GM12878 (cell line): ENCODE measurements around the gene TRAPPC2B. TPM values are rescaled to one million over a fixed set of nuclear protein-coding genes. Genes with fewer than 3 reads are reported as not detected.

Experiments used
- BHLHE40 ChIP-seq, 2 experiments: fragments of 450-650 bp in 1 of 2; IDR thresholded peaks; 2 replicates each; pipeline ENCODE4 v1.6.1; 2011 to 2017; ENCODE audit warnings: low read depth in 2 of 2, borderline replicate concordance in 1 of 2, improper control_type of control experiment in 1 of 2, low read length in 1 of 2, mild to moderate bottlenecking in 1 of 2
- CBFB ChIP-seq: IDR thresholded peaks from 2 replicates; pipeline ENCODE4 v1.6.1; 2016; ENCODE audit warnings: antibody characterized with exemption, low read depth
- CEBPB ChIP-seq, 2 experiments: fragments of 150-350 bp in 1 of 2; IDR thresholded peaks; 2 replicates each; pipeline ENCODE4 v1.6.1; 2012 to 2014; ENCODE audit warnings: low read depth in 2 of 2, low read length in 2 of 2, borderline replicate concordance in 1 of 2, inconsistent platforms in 1 of 2
- DPF2 ChIP-seq: fragments of 450-650 bp; IDR thresholded peaks from 2 replicates; pipeline ENCODE4 v1.6.1; 2017; ENCODE audit warnings: mild to moderate bottlenecking
- EED ChIP-seq: sonication (generic); IDR thresholded peaks from 2 replicates; pipeline ENCODE4 v1.6.1; 2016; ENCODE audit warnings: antibody characterized with exemption, low read depth
- IKZF1 ChIP-seq: fragments of 450-650 bp; conservative IDR thresholded peaks from 2 replicates; pipeline ENCODE4 v1.6.1; 2017; ENCODE audit warnings: antibody characterized with exemption, mild to moderate bottlenecking
- IRF4 ChIP-seq: IDR thresholded peaks from 2 replicates; pipeline ENCODE4 v1.6.1; 2011; ENCODE audit warnings: low read depth, low read length
- MTA3 ChIP-seq: IDR thresholded peaks from 2 replicates; pipeline ENCODE4 v1.6.1; 2012; ENCODE audit warnings: low read length, inconsistent platforms, borderline replicate concordance
- RAD51 ChIP-seq: fragments of 450-650 bp; IDR thresholded peaks from 2 replicates; pipeline ENCODE4 v1.6.1; 2016; ENCODE audit warnings: moderate library complexity, mild to moderate bottlenecking, inconsistent platforms
- RFX5 ChIP-seq: IDR thresholded peaks from 2 replicates; pipeline ENCODE4 v1.6.1; 2011; ENCODE audit warnings: low read depth, low read length, improper control_type of control experiment
- RUNX3 ChIP-seq: IDR thresholded peaks from 2 replicates; pipeline ENCODE4 v1.6.1; 2012; ENCODE audit warnings: low read length, inconsistent platforms
- SP1 ChIP-seq: IDR thresholded peaks from one replicate; pipeline ENCODE4 v1.6.1; 2011; ENCODE audit warnings: low read depth, low read length
- SUPT20H ChIP-seq: IDR thresholded peaks from 2 replicates; pipeline ENCODE4 v1.6.1; 2011; ENCODE audit warnings: low read depth, mild to moderate bottlenecking, low read length, moderate library complexity, borderline replicate concordance; ENCODE audit not compliant: control insufficient read depth
- SUZ12 ChIP-seq: fragments of 200-600 bp; sonication (generic); IDR thresholded peaks from one replicate; pipeline ENCODE4 v1.6.1; 2018; ENCODE audit warnings: antibody characterized with exemption, mild to moderate bottlenecking; ENCODE audit not compliant: unreplicated experiment
- TAF1 ChIP-seq: IDR thresholded peaks from 2 replicates; pipeline ENCODE4 v1.6.1; 2011; ENCODE audit warnings: mild to moderate bottlenecking, low read depth, low read length, borderline replicate concordance
- polyA plus RNA-seq, 11 experiments: library from polyadenylated mRNA; depleted of rRNA in 4 of 11; unstranded in 6 of 11; stranded (reverse) in 5 of 11; fragments of >200 nt; fragmentation: Nextera tagmentation in 4 of 11; fragmentation: Illumina TruSeq in 1 of 11; extraction: Ambion mirVana in 4 of 11; extraction: Trizol in 1 of 11; gene quantifications; 1 replicate in 1 of 11; 2 replicates in 10 of 11; pipeline versions ENCODE4 v1.2.1 to v1.2.3, GENCODE V29; 2011 to 2016; ENCODE audit warnings: inconsistent platforms in 2 of 11, missing spikeins in 2 of 11, low read depth in 1 of 11
- total RNA-seq, 4 experiments: library from RNA; depleted of rRNA in 3 of 4; stranded (reverse); fragments of >200 nt in 3 of 4; fragmentation: Illumina TruSeq in 1 of 4; extraction: Trizol in 1 of 4; gene quantifications; 2 replicates each; pipeline versions ENCODE4 v1.2.1 to v1.2.3, GENCODE V29; 2013 to 2021
- TF ChIP-seq, protein P1 (sequence below): IDR thresholded peaks from 2 replicates; pipeline ENCODE4 v1.6.1; 2011; ENCODE audit warnings: low read depth, mild to moderate bottlenecking, low read length, moderate library complexity, borderline replicate concordance; ENCODE audit errors: extremely low read depth
- TF ChIP-seq, protein P2 (sequence below): IDR thresholded peaks from 2 replicates; pipeline ENCODE4 v1.6.1; 2011; ENCODE audit warnings: borderline replicate concordance, low read depth, mild to moderate bottlenecking, moderate library complexity, low read length; ENCODE audit not compliant: insufficient read depth, poor library complexity, severe bottlenecking
- TF ChIP-seq, protein P3 (sequence below): IDR thresholded peaks from 2 replicates; pipeline ENCODE4 v1.6.1; 2012; ENCODE audit warnings: low read depth, low read length, improper control_type of control experiment
- TF ChIP-seq, protein P4 (sequence below): fragments of 450-650 bp; IDR thresholded peaks from 2 replicates; pipeline ENCODE4 v1.6.1; 2018; ENCODE audit warnings: borderline replicate concordance, mild to moderate bottlenecking; ENCODE audit not compliant: partially characterized antibody
- TF ChIP-seq, protein P5 (sequence below): fragments of 450-650 bp; formaldehyde crosslinking; IDR thresholded peaks from 2 replicates; pipeline ENCODE4 v1.5.0; 2022; ENCODE audit warnings: mild to moderate bottlenecking, missing genetic modification characterization

TRAPPC2B gene
- total and polyA plus RNA-seq, 10 of the 15 experiments (the other 5 are each of a cell fraction or from before 2014, with no cell fraction given): 10.6 to 86.4 (median 25.6) TPM

DNA sequence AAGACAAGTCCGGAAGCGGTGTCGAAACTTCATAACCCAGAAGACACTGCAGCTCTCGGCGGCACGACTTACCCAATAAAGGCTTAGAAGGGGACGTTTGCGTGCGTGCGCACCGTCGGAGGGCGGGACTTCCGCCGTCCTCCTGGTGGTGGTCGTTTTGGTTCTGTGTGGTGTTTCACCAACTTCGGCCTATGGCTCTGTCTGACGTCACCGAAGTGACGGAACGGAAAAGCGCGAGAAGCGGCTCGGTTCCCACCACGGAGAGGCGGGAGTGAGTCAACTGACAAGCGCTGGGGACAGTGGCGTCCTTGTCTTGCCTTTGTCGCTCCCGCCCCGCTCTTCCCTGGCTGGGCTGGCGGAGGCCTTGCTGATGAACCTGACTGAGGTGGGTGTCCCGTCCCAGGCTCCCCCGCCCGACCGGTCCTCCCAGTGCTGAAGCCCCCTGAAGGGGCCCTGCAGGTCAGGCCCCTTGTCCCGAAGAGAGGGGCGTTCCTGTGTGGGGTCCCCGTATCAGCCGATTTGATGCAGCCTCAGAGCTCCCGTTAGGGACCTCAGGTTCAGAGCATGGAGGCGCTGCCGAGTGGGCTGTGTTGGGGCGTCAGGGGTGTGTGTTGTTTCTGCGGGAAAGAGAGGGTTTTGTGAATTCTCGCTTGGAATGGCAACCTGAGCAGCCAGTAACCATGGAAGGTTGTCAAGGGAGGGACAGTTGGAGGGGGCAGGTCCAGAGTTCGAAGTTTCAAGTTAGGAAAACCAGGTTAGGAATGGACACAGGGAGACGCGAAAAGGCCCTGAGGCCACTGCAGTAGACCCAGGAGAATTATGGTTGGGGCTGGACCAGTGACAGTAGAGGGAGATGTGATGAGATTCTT, 26.6 kb downstream of the TRAPPC2B start, which contains the start of gene ZNF548 (continued):
- TF ChIP-seq BHLHE40 (IDR thresholded peaks at IDR 0.05; ENCODE audit: borderline replicate concordance in 1 of 2, low read depth in 2 of 2, low read length in 1 of 2) (0 out of 4 replicates have a peak, but pooled peaks of 1 of the 2 experiments have one; percentile 16), RAD51 (no peak), SUPT20H (no peak), RUNX3 (peak; percentile 81), MTA3 (no peak; the same call in 1 of the 2 replicates), RFX5 (peak; percentile 54; the same call in 1 of the 2 replicates), DPF2 (no peak), IRF4 (peak; percentile 25; the same call in 1 of the 2 replicates), IKZF1 (peak; percentile 95), EED (0 out of 2 replicates have a peak, but pooled peaks have one; percentile 24), CBFB (peak; percentile 65; the same call in 1 of the 2 replicates), SUZ12 (no peak), CEBPB (IDR thresholded peaks at IDR 0.05; ENCODE audit: borderline replicate concordance in 1 of 2, low read depth in 2 of 2, low read length in 2 of 2) (no peak), TAF1 (no peak), SP1 (peak; percentile 88)
- TF ChIP-seq, protein P1, sequence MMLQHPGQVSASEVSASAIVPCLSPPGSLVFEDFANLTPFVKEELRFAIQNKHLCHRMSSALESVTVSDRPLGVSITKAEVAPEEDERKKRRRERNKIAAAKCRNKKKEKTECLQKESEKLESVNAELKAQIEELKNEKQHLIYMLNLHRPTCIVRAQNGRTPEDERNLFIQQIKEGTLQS: no peak
- TF ChIP-seq, protein P2, sequence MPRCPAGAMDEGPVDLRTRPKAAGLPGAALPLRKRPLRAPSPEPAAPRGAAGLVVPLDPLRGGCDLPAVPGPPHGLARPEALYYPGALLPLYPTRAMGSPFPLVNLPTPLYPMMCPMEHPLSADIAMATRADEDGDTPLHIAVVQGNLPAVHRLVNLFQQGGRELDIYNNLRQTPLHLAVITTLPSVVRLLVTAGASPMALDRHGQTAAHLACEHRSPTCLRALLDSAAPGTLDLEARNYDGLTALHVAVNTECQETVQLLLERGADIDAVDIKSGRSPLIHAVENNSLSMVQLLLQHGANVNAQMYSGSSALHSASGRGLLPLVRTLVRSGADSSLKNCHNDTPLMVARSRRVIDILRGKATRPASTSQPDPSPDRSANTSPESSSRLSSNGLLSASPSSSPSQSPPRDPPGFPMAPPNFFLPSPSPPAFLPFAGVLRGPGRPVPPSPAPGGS: no peak
- TF ChIP-seq, protein P3, sequence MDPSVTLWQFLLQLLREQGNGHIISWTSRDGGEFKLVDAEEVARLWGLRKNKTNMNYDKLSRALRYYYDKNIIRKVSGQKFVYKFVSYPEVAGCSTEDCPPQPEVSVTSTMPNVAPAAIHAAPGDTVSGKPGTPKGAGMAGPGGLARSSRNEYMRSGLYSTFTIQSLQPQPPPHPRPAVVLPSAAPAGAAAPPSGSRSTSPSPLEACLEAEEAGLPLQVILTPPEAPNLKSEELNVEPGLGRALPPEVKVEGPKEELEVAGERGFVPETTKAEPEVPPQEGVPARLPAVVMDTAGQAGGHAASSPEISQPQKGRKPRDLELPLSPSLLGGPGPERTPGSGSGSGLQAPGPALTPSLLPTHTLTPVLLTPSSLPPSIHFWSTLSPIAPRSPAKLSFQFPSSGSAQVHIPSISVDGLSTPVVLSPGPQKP: peak; percentile 99
- TF ChIP-seq, protein P4, sequence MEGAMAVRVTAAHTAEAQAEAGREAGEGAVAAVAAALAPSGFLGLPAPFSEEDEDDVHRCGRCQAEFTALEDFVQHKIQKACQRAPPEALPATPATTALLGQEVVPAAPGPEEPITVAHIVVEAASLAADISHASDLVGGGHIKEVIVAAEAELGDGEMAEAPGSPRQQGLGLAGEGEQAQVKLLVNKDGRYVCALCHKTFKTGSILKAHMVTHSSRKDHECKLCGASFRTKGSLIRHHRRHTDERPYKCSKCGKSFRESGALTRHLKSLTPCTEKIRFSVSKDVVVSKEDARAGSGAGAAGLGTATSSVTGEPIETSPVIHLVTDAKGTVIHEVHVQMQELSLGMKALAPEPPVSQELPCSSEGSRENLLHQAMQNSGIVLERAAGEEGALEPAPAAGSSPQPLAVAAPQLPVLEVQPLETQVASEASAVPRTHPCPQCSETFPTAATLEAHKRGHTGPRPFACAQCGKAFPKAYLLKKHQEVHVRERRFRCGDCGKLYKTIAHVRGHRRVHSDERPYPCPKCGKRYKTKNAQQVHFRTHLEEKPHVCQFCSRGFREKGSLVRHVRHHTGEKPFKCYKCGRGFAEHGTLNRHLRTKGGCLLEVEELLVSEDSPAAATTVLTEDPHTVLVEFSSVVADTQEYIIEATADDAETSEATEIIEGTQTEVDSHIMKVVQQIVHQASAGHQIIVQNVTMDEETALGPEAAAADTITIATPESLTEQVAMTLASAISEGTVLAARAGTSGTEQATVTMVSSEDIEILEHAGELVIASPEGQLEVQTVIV: no peak
- TF ChIP-seq, protein P5, sequence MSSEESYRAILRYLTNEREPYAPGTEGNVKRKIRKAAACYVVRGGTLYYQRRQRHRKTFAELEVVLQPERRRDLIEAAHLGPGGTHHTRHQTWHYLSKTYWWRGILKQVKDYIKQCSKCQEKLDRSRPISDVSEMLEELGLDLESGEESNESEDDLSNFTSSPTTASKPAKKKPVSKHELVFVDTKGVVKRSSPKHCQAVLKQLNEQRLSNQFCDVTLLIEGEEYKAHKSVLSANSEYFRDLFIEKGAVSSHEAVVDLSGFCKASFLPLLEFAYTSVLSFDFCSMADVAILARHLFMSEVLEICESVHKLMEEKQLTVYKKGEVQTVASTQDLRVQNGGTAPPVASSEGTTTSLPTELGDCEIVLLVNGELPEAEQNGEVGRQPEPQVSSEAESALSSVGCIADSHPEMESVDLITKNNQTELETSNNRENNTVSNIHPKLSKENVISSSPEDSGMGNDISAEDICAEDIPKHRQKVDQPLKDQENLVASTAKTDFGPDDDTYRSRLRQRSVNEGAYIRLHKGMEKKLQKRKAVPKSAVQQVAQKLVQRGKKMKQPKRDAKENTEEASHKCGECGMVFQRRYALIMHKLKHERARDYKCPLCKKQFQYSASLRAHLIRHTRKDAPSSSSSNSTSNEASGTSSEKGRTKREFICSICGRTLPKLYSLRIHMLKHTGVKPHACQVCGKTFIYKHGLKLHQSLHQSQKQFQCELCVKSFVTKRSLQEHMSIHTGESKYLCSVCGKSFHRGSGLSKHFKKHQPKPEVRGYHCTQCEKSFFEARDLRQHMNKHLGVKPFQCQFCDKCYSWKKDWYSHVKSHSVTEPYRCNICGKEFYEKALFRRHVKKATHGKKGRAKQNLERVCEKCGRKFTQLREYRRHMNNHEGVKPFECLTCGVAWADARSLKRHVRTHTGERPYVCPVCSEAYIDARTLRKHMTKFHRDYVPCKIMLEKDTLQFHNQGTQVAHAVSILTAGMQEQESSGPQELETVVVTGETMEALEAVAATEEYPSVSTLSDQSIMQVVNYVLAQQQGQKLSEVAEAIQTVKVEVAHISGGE (CRISPR knock-in tag): no peak
